Neutrophil (primary cell): ENCODE measurements around the gene SNX24.

ENCODE experiments used
- H3K27ac ChIP-seq: fragments of 200-600 bp; sonication (generic); 2 replicates; pipeline ENCODE4 v1.5.1; 2016; ENCODE audit warnings: mild to moderate bottlenecking, moderate library complexity
- H3K27me3 ChIP-seq: fragments of 200-600 bp; sonication (generic); 2 replicates; pipeline ENCODE4 v1.6.0; 2016; ENCODE audit warnings: mild to moderate bottlenecking
- H3K36me3 ChIP-seq: fragments of 200-600 bp; sonication (generic); 2 replicates; pipeline ENCODE4 v1.5.1; 2017
- H3K4me1 ChIP-seq, 2 experiments: fragments of 200-600 bp in 1 of 2; sonication (generic) in 1 of 2; 1 replicate in 1 of 2; 2 replicates in 1 of 2; pipeline versions ENCODE4 v1.5.1 to v1.6.1; 2013 to 2016; ENCODE audit warnings: low read depth in 1 of 2, low read length in 1 of 2, mild to moderate bottlenecking in 1 of 2, moderate library complexity in 1 of 2; ENCODE audit not compliant: control insufficient read depth in 1 of 2, insufficient read depth in 1 of 2
- H3K4me3 ChIP-seq, 2 experiments: fragments of 200-600 bp in 1 of 2; sonication (generic) in 1 of 2; 1 replicate in 1 of 2; 2 replicates in 1 of 2; pipeline ENCODE4 v1.5.1; 2013 to 2016; ENCODE audit warnings: low read depth in 1 of 2, low read length in 1 of 2, mild to moderate bottlenecking in 1 of 2, moderate library complexity in 1 of 2
- H3K9me3 ChIP-seq: fragments of 200-600 bp; sonication (generic); 2 replicates; pipeline ENCODE4 v1.5.1; 2016
- CTCF ChIP-seq: fragments of 200-600 bp; sonication (generic); IDR thresholded peaks from 2 replicates; pipeline ENCODE4 v1.5.1; 2016; ENCODE audit warnings: antibody characterized with exemption

Gene SNX24

GRCh38 chr5:122896598-122897282 is 51.3 kb downstream of the SNX24 start:
- no peak for TF ChIP-seq CTCF
- no peaks in the 10 kb centered on the region for H3K27me3 ChIP-seq
- peaks cover under 1 to 1% of the 10 kb centered on the region in 2 experiments for H3K4me1 ChIP-seq
- H3K36me3 ChIP-seq = no peaks in the 10 kb centered on the region
- no peaks in the 10 kb centered on the region for H3K9me3 ChIP-seq
- no peak overlapping the region for H3K4me3 ChIP-seq
- no peak overlapping the region for H3K27ac ChIP-seq

GRCh38 chr5:122897283-122897602 is 51.8 kb downstream of the SNX24 start:
- H3K4me3 ChIP-seq = no peak overlapping the region
- no peak for TF ChIP-seq CTCF
- no peak overlapping the region for H3K27ac ChIP-seq
- H3K27me3 ChIP-seq = no peaks in the 10 kb centered on the region
- no peaks in the 10 kb centered on the region for H3K36me3 ChIP-seq
- peaks cover 0 to 5% of the 10 kb centered on the region in 2 experiments for H3K4me1 ChIP-seq
- H3K9me3 ChIP-seq = no peaks in the 10 kb centered on the region

- Histone ChIP-seq H3K27me3 (no peaks in the 10 kb centered on the region), H3K27ac (no peak overlapping the region)
- TF ChIP-seq CTCF = no peak
These were observed 55.9 kb downstream of the SNX24 start for GRCh38 chr5:122901346-122901745.

GRCh38 chr5:122902263-122902662 is 56.9 kb downstream of the SNX24 start:
- Histone ChIP-seq H3K9me3 (no peaks in the 10 kb centered on the region), H3K27me3 (no peaks in the 10 kb centered on the region), H3K36me3 (no peaks in the 10 kb centered on the region), H3K4me1 (peaks cover 0 to 6% of the 10 kb centered on the region in 2 experiments), H3K4me3 (no peak overlapping the region), H3K27ac (no peak overlapping the region)
- TF ChIP-seq CTCF = no peak

More at GRCh38 chr5:122901346-122901745, 55.9 kb downstream of the SNX24 start:
- Histone ChIP-seq H3K4me1 (peaks cover 0 to 6% of the 10 kb centered on the region in 2 experiments), H3K9me3 (no peaks in the 10 kb centered on the region), H3K4me3 (no peak overlapping the region), H3K36me3 (no peaks in the 10 kb centered on the region)

GRCh38 chr5:122906768-122907167 is 61.4 kb downstream of the SNX24 start:
- H3K9me3 ChIP-seq = no peaks in the 10 kb centered on the region
- H3K27ac ChIP-seq = no peak overlapping the region
- H3K4me3 ChIP-seq = no peak overlapping the region
- H3K4me1 ChIP-seq = peaks cover 0 to 5% of the 10 kb centered on the region in 2 experiments
- TF ChIP-seq CTCF = no peak
- no peaks in the 10 kb centered on the region for H3K36me3 ChIP-seq
- H3K27me3 ChIP-seq = no peaks in the 10 kb centered on the region
